Measurements from ENCODE around the gene TAF1.

TAF1 gene

DNA sequence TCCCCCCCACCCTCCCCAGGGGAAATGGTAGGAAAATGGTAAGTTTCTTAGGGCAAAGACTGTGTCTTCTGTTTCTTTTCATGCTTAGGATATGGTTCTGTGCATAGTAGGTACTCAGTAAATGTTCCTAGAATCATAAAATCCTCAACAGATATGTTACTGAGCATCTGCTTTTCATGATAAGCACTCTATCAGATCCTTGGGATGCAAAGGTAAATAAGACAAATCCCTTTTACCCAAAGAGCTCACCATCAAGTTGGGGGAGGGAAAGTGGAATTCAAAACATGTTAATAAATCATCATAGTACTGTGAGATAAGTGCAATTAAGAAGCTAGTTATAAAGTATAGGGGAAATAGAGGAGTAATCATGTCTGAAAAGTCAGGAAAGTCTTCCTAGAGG, 98.8 kb downstream of the TAF1 start:
- TF ChIP-seq, protein P1, sequence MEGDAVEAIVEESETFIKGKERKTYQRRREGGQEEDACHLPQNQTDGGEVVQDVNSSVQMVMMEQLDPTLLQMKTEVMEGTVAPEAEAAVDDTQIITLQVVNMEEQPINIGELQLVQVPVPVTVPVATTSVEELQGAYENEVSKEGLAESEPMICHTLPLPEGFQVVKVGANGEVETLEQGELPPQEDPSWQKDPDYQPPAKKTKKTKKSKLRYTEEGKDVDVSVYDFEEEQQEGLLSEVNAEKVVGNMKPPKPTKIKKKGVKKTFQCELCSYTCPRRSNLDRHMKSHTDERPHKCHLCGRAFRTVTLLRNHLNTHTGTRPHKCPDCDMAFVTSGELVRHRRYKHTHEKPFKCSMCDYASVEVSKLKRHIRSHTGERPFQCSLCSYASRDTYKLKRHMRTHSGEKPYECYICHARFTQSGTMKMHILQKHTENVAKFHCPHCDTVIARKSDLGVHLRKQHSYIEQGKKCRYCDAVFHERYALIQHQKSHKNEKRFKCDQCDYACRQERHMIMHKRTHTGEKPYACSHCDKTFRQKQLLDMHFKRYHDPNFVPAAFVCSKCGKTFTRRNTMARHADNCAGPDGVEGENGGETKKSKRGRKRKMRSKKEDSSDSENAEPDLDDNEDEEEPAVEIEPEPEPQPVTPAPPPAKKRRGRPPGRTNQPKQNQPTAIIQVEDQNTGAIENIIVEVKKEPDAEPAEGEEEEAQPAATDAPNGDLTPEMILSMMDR (IDR thresholded peaks at IDR 0.05; ENCODE audit: poor library complexity, severe bottlenecking), result no peak
- no peaks in the 10 kb centered on the region for H3K27me3 ChIP-seq (ENCODE audit: insufficient read depth, poor library complexity, severe bottlenecking)
- ATAC-seq (ENCODE audit: low read depth) (no peak), DNase-seq (ENCODE audit: low spot score) (no peak)
- H3K4me1 ChIP-seq (ENCODE audit: insufficient read depth, poor library complexity, severe bottlenecking), result no peaks in the 10 kb centered on the region
- H3K27ac ChIP-seq (ENCODE audit: poor library complexity, severe bottlenecking), result no peak overlapping the region
- no peaks in the 10 kb centered on the region for H3K9me3 ChIP-seq (ENCODE audit: severe bottlenecking)
- no peak overlapping the region for H3K4me3 ChIP-seq (ENCODE audit: severe bottlenecking)
- peaks cover 32% of the 10 kb centered on the region for H3K36me3 ChIP-seq (ENCODE audit: low read depth)

DNA sequence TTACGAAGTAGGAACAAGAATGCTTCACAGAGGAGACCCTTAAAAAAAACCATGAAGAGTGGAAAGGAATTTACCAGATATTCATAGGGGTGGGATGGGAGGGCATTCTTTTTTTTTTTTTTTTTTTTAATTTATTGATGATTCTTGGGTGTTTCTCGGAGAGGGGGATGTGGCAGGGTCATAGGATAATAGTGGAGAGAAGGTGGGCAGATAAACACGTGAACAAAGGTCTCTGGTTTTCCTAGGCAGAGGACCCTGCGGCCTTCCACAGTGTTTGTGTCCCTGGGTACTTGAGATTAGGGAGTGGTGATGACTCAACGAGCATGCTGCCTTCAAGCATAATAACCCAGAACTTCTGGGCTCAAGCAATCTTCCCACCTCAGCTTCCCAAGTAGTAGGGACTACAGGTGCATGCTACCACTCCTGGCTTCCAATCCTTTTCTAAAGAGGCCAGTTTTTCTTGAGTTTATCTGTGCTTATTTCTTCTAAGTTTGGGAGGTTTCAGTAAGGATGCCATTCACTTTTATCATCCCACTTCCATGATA, 100.9 kb downstream of the TAF1 start:
- DNase-seq (ENCODE audit: low spot score), result no peak
- H3K36me3 ChIP-seq (ENCODE audit: low read depth), result peaks cover 12% of the 10 kb centered on the region; the same call in 1 of the 2 replicates
- no peaks in the 10 kb centered on the region for H3K9me3 ChIP-seq (ENCODE audit: severe bottlenecking)
- H3K27ac ChIP-seq (ENCODE audit: poor library complexity, severe bottlenecking), result no peak overlapping the region
- no peak overlapping the region for H3K4me3 ChIP-seq (ENCODE audit: severe bottlenecking)
- TF ChIP-seq, protein P1 (IDR thresholded peaks at IDR 0.05; ENCODE audit: poor library complexity, severe bottlenecking), result no peak
- ATAC-seq (ENCODE audit: low read depth), result no peak
- no peaks in the 10 kb centered on the region for H3K27me3 ChIP-seq (ENCODE audit: insufficient read depth, poor library complexity, severe bottlenecking)
- H3K4me1 ChIP-seq (ENCODE audit: insufficient read depth, poor library complexity, severe bottlenecking), result no peaks in the 10 kb centered on the region

DNA sequence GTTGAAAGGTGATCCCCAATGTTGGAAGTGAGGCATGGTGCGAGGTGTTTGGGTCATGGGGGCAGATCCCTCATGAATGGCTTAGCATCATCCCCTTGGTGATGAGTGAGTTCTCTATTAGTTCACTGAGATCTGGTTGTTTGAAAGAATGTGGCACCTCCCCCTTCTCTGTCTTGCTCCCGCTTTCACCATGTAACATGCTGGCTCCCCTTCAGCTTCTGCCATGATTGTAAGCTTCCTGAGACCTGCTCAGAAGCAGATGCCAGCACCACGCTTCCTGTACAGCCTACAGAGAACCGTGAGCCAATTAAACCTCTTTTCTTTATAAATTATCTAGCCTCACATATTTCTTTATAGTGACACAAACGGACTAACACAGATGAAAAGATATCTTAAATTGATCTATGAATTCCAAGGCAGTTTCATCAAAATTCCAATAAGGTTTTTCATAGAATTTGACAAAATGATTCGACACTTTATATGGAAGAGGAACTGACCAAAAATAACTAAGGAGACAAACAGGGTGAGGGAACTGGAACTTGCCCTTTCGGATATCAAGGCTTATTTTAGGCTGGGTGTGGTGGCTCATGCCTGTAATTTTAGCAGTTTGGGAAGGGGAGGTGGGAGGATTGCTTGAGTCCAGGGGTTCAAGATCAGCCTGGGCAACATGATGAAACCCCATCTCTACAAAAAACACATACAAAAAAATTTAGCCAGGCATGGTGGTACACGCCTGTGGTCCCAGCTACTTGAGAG, 109.8 kb downstream of the TAF1 start:
- no peaks in the 10 kb centered on the region for H3K4me1 ChIP-seq (ENCODE audit: insufficient read depth, poor library complexity, severe bottlenecking)
- H3K9me3 ChIP-seq (ENCODE audit: severe bottlenecking), result no peaks in the 10 kb centered on the region
- no peaks in the 10 kb centered on the region for H3K27me3 ChIP-seq (ENCODE audit: insufficient read depth, poor library complexity, severe bottlenecking)
- H3K27ac ChIP-seq (ENCODE audit: poor library complexity, severe bottlenecking), result no peak overlapping the region
- no peak overlapping the region for H3K4me3 ChIP-seq (ENCODE audit: severe bottlenecking)
- ATAC-seq (ENCODE audit: low read depth) (no peak), DNase-seq (ENCODE audit: low spot score) (no peak)
- no peaks in the 10 kb centered on the region for H3K36me3 ChIP-seq (ENCODE audit: low read depth)
- TF ChIP-seq, protein P1 (IDR thresholded peaks at IDR 0.05; ENCODE audit: poor library complexity, severe bottlenecking), result no peak

DNA sequence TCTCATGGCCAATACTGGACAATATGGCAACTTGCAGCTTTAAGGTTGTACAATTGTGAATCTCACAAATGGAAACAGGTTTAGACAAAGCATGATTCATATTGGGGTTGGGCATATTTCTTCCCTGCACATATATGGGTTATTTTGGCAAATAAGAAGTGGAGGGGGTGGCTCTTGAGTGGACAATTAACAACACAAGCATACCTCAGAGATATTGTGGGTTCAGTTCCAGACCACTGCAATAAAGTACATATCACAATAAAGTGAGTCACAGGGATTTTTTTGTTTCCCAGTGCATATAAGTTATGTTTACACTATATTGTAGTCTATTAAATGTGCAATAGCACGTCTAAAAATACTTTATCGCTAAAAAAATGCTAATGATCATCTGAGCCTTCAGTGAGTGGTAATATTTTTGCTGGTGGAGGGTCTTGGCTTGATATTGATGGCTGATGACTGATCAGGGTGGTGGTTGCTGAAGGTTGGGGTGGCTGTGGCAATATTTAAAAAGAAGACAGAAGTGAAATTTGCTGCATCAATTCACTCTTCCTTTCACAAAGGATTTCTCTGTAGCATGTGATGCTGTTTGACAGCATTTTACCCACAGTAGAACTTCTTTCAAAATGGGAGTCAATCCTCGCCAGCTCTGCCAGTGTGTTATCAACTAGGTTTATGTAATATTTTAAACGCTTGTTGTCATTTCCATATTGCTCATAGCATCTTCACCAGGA, 116.2 kb downstream of the TAF1 start:
- H3K4me1 ChIP-seq (ENCODE audit: insufficient read depth, poor library complexity, severe bottlenecking), result no peaks in the 10 kb centered on the region

More for the DNA sequence above, 116.2 kb downstream of the TAF1 start:
- DNase-seq (ENCODE audit: low spot score) (no peak), ATAC-seq (ENCODE audit: low read depth) (no peak)
- TF ChIP-seq, protein P1 (IDR thresholded peaks at IDR 0.05; ENCODE audit: poor library complexity, severe bottlenecking), result no peak
- Histone ChIP-seq H3K36me3 (ENCODE audit: low read depth) (no peaks in the 10 kb centered on the region), H3K27me3 (ENCODE audit: insufficient read depth, poor library complexity, severe bottlenecking) (no peaks in the 10 kb centered on the region), H3K27ac (ENCODE audit: poor library complexity, severe bottlenecking) (no peak overlapping the region), H3K4me3 (ENCODE audit: severe bottlenecking) (no peak overlapping the region), H3K9me3 (ENCODE audit: severe bottlenecking) (no peaks in the 10 kb centered on the region)
